ENCODE measurements around the gene NOTCH1. TPM values are rescaled to one million over a fixed set of nuclear protein-coding genes. Genes with fewer than 3 reads are reported as not detected.

The NOTCH1 gene
- total RNA-seq, 1 experiment from 2014 or later: 95.6 TPM

- TF ChIP-seq ERG (CRISPR knock-in tag; IDR thresholded peaks at IDR 0.05): no peak
- TF ChIP-seq GRHL2 (CRISPR knock-in tag; IDR thresholded peaks at IDR 0.05; ENCODE audit: insufficient replicate concordance, severe bottlenecking): no peak
- TF ChIP-seq ATF1 (CRISPR knock-in tag; IDR thresholded peaks at IDR 0.05): no peak
- TF ChIP-seq MYBL2 (CRISPR knock-in tag; IDR thresholded peaks at IDR 0.05): no peak
- TF ChIP-seq GTF2I (CRISPR knock-in tag; conservative IDR thresholded peaks at IDR 0.05): no peak
- peak; percentile 39; the same call in 1 of the 2 replicates for TF ChIP-seq E2F5 (CRISPR knock-in tag; IDR thresholded peaks at IDR 0.05)
- 0 out of 2 replicates have a peak, but pooled peaks have one; percentile 24 for TF ChIP-seq ATF3 (CRISPR knock-in tag; conservative IDR thresholded peaks at IDR 0.05)
- no peak for TF ChIP-seq MLX (CRISPR knock-in tag; IDR thresholded peaks at IDR 0.05)
- no peak for TF ChIP-seq OVOL2 (CRISPR knock-in tag; IDR thresholded peaks at IDR 0.05; ENCODE audit: borderline replicate concordance)
- no peak for TF ChIP-seq ZNF532 (CRISPR knock-in tag; IDR thresholded peaks at IDR 0.05; ENCODE audit: borderline replicate concordance)
- no peak for TF ChIP-seq ZMAT4 (CRISPR knock-in tag; IDR thresholded peaks at IDR 0.05)
- TF ChIP-seq ZNF416 (CRISPR knock-in tag; IDR thresholded peaks at IDR 0.05): no peak
- TF ChIP-seq ARID4B (CRISPR knock-in tag; IDR thresholded peaks at IDR 0.05; ENCODE audit: borderline replicate concordance): no peak
- TF ChIP-seq E2F1 (CRISPR knock-in tag; IDR thresholded peaks at IDR 0.05): peak; percentile 73; the same call in 1 of the 2 replicates
- no peak for TF ChIP-seq NFATC4 (CRISPR knock-in tag; IDR thresholded peaks at IDR 0.05)
- TF ChIP-seq ZNF281 (CRISPR knock-in tag; IDR thresholded peaks at IDR 0.05): 0 out of 2 replicates have a peak, but pooled peaks have one; percentile 56
- no peak for TF ChIP-seq TP53 (CRISPR knock-in tag; IDR thresholded peaks at IDR 0.05)
- TF ChIP-seq ZSCAN18 (CRISPR knock-in tag; IDR thresholded peaks at IDR 0.05): no peak
Measured at GRCh38 chr9:136567651-136568287, 21.9 kb upstream of the NOTCH1 start (continued).

All from WTC11 (cell line).